Urothelium cell line (cell line): ENCODE results near the gene TSC2.
"Not testable (repeated sequence)": the region's sequence is repeated elsewhere in the genome, so short reads cannot be mapped to it uniquely, and the experiment has no call there.

Experiments
- DNase-seq: peaks from one replicate; pipeline ENCODE4 v3.0.0; 2011; ENCODE audit warnings: low spot score, mixed read lengths
- FAIRE-seq: peaks from 2 replicates; lab custom pipeline; 2011; peaks lifted over from hg19 to GRCh38; lab: Jason Lieb, UNC

The TSC2 gene

DNA sequence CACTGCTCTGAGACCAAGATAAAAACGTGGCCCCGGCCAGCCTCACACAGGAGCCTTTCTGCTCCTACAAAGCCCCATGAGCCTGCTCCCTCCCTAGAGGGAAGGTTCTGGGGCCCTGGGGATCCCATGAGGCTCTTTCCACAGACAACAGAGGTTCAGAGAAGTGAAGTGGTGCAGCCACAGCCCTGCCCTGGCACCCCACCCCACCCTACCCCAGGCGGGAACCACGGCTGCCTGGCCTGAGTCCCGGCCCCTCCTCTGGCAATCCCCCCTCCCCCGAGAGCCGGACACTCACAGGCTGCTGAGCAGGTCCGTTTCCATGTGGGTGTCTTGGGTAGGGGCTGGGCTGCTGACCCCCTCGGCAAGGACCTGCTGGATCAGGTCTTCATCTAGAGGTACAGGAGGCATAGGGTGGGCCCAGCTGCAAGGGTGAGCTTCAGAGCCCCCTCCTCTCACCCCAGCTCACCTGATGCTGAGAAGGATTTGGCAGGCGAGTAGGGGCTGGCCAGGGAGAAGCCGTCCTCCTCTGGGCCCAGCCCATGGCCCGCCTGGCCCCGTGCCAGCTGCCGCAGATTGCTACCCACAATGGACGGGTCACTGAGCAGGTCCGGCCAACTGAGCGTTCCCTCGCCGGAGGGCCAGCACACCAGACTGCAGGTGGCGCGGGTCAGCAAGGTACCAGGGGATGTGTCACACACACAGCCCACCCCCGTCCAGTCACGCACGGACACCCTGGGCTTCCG lies 49.2 kb downstream of the TSC2 start:
- no peak for FAIRE-seq

DNA sequence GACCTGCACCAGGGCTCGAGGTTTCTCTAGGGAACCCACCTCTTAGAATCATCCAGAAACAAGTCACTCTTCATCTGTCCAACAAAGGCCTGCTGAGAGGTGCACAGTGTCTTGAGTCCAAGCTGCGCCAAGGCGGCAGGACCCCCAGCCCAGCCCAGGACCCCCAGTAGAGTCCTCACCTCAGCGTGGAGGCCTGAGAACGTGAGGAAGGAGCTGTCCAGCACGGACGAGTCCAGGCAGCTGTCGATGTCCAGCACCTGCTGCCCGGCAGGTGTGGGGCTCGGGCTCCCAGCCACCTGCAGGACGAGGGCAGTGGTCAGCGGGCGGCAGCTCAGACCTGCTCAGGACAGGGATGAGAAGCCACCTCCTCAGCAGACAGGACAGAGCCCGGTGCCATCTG lies 49.9 kb downstream of the TSC2 start:
- DNase-seq, FAIRE-seq: not testable (repeated sequence)

More for the DNA sequence above, 49.2 kb downstream of the TSC2 start:
- DNase-seq = no peak

DNA sequence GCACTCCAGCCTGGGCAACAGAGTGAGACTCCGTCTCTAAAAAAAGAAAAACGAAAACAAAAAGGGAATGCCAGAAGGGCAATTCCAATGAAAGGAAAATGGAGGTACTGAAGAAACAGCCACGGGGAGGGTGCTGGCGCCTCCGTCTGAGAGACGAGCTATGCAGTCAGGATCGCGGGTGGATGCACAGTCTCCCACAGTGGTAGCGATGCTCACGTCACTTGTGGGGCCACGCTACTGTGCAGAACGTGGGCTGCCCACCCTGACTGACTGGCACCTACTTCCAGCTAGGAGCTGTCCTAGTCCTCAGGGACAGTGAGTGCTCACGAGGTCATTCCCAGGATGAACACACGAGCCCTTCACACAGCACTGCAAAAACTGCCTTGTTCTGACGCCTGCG lies 53.8 kb downstream of the TSC2 start:
- not testable (repeated sequence) for FAIRE-seq, DNase-seq

DNA sequence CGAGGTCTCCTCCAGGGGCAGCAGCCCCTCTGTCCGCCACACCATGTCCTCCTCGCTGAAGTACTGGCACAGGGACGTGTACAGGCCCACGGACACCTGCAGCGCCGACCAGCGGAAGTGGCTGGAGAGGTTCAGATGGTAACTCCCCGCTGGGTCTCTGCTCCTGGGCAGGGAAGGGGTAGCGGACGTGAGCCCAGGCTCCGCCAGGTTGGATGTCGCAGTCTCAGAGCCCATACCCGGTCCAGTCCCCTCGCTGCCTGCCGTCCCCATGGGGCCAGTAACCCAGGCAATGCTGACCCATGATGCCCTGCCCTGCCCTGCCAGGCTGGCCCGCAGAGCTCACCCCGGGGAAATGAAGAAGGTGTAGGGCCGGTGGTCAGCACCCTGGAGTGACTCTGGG lies 54.7 kb downstream of the TSC2 start:
- FAIRE-seq (no peak), DNase-seq (no peak)

DNA sequence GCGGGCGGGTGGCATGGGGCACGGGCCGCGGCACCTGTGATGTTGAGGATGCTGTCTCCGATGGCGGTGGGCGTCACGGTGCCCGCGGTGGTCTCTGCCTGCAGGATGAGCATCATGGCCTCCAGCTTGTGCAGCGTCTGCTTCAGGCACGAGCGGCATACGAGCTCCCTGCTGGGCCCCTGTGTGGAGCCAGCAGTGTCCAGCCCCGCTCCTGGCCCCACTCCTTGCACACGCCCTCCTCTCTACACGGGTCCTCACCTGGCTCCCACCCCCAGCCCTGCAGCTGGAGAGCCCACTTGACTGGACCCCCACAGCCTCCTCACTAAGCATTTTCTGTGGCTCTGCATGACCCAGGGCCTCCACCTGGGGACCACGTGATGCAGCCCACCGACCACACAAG lies 56.7 kb downstream of the TSC2 start:
- DNase-seq, FAIRE-seq: not testable (repeated sequence)

DNA sequence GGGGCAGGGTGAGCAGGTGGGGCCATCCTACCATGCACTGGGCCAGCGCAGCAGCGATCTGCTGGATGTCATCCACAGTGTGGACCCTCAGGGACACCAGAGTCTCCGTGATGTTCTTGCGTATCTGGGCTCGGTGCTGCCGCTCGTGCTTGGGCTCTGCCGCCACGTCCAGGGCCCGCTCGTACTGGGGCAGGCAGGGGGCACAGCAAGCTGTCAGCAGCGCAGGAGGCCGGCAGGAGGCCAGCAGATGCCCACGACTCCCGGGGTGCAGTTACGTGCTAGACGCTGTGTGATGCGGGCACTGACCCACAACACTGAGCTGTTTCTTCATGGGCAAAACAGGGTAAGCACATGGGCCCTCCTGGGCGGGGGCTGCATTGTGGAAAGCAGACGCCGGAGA lies 57.5 kb downstream of the TSC2 start:
- not testable (repeated sequence) for FAIRE-seq, DNase-seq

DNA sequence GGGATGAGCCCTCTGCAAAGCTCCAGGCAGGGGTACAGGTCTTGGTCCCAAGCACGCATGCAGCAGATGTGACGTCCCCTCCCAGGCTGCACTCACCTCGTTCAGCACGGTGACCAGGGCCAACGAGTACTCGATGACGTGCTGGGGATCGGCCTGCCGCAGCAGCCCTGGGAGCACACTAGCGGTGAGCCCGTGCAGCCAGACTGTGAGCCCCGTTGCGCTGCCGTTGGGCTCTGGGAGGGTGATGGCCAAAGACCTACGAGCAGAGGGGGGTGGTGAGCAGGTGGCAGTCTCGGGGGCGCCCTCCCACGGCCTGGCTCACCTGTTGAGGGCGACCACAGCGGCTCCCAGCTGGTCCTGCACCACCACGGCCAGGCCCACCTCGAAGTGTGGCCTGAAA lies 58.0 kb downstream of the TSC2 start:
- not testable (repeated sequence) for FAIRE-seq, DNase-seq

DNA sequence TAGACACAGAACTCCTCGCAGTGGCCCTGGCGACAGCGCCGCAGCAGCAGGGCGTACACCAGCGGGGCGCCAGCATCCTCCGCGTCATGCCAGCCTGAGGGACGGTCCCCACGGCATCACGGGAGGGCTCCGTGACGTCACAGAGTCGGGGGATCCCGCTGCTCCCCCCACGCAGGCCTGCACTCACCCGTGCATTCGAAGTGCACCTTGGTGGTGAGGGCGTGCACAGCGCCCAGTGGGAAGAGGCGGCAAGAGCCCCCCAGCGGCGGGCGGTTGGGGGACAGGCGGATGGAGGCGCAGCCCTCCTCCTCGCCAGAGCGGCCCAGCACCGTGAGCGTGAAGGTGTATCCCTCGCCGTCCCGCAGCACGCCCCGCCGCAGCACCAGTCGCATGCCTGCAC lies 58.4 kb downstream of the TSC2 start:
- not testable (repeated sequence) for FAIRE-seq, DNase-seq

DNA sequence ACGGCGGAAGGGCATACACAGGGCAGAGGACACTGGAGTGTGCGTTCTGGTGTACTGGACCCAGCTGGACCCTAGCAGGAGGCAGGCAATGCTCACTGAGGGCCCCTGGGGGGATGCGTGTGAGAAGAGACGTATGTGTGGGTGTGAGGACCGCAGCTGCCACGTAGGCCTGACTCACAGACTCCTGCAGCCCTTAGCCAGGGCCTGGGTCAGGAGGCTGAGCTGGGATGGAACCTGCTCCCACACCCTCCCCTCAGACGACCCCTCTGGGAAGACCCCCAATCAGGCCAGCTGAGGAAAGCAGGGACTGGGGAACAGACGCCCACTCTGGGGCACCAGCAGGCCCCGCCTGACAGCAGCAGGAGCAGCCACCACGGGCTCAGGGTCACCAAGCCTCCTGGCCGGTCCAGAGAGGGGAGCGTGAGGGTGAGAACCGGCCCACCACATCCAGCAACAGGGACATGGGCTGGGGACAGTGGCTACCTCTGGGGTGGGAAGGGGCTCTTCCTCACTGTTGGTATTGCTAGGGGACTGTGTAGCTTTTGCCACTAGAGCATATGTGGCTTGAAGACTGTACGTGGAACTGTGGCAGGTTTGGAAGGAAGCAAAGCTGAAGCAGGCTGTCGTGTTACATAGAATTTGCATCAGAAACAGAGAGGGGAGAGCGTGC lies 59.5 kb downstream of the TSC2 start:
- not testable (repeated sequence) for FAIRE-seq, DNase-seq

DNA sequence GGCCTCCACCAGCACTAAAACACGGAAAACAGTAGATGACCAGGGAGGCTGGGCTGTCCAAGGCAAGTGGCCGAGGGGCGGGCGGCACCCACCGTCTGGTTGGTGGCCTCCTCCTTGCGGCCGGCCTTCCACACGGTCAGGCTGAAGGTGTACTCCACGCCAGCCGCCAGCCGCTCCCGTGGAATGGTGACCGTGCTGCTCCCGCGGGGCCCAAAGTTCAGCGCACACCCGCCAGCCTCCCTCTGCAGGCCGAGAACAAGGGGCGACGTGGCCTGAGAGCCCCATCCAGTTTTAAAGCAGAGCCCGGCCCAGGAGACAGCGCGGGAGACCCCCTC lies 60.0 kb downstream of the TSC2 start:
- DNase-seq, FAIRE-seq: not testable (repeated sequence)

DNA sequence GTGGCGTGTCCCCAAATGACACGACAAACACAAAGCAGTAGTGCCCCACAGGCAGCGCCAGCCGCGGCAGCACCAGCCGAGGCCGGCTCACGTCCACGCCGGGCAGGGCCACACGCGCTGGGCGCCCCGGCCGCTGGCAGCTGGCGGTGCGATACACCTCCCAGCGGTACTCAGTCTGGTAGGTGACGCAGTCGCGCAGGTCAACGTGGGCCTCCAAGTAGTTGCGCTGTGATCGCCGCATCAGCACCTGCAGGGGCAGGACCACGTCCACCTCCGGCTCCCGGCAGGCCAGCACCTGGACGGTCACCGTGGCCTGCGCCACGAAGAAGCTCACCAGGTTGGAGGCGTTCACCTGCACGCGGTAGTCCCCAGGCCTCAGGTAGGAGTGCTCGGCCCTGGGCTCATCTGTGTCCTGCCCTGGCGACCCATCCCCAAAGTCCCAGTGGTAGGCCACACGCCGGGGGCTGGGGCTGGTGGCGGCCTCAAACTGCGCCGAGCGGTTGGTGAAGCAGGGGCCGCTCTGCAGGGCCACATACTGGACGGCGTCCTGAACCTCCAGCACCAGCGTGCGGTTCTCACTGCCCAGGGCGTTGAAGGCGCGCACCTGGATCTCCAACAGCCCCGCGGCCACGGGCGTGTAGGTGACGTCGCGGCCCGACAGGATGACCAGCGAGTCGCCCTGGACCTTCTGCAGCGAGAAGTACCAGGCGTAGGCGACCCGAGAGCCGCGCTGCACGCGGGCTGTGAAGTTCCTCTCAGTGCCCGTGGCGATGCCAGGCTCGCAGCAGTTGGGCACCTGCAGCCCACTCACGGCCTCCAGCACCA lies 60.9 kb downstream of the TSC2 start:
- DNase-seq, FAIRE-seq: not testable (repeated sequence)

DNA sequence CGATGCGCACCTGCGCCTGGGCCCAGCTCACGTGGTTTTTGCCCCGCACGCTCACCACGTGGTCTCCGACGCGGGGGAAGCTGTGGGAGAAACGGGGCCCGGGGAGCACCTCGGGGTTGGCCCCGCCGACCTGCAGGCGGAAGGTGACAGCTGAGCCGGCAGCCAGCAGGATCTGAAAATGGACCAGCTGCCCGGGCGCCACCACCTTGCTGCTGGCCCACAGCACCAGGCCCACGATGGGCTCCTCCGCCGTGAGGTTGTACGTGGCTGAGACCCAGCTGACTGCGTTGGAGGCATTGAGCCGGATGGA lies 61.4 kb downstream of the TSC2 start:
- not testable (repeated sequence) for FAIRE-seq, DNase-seq

DNA sequence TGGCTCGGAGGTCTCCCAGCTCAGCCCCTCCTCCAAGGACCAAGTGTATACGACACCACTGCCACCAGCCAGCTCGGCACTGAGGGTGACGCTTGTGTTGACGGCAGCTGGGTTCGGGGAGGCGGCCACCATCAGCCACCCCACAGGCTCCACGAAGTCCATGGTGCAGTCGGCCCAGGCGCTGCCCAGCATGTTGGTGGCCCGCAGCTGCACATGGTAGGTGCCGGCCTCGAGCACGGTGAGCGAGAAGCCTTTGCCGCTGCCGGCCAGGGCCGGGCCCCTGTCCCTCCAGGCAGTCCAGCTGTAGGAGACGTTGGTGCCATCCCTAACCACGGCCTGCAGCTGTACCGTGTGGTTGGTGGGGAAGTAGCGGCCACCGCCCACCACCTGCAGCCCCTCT lies 62.1 kb downstream of the TSC2 start:
- not testable (repeated sequence) for FAIRE-seq, DNase-seq

DNA sequence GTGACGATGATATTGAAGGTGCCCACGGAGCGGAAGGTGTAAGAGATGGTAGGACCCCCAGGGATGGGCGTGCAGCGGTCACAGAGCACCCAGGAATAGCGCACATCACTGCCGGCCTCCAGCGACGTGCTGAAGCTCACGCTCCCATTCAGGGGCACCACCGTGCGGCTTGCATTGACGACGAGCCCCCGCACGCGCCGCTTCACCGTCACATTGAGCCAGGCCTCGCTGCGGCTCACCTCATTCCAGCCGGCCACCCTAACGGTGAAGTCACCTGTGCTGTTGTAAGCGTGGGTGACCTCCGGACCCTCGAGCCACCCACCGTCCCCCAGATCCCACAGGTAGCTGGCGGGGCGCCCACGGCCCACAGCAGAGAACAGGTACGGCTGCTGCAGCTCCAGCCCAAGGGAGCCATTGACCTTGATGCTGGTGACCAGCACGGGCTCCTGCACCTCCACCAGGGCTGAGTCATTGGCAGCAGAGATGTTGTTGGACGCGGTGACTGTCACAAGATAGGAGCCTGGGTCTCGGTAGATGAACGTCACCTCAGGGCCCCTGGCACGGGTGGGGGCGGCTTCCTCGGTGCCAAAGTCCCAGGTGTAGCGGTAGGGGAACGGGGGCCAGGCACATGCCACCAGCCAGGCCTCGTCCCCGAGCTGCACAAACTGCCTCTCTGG lies 62.7 kb downstream of the TSC2 start:
- not testable (repeated sequence) for FAIRE-seq

DNA sequence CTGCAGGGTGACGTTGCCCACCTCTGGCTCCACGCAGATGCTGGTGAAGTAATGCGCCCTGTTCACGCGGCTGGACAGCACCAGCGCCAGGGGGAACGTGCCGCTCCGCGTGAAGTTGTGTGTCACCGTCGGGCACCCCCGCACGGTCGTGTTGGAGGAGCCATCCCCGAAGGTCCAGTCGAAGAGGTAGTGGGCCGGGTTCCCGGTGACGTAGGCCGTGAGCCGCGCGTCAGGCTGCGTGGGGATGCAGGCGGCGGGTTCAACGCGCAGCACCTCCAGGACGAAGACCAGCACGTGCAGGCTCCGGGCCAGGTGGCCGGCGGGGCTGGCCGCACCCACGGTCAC lies 63.2 kb downstream of the TSC2 start:
- not testable (repeated sequence) for DNase-seq, FAIRE-seq

More for the DNA sequence above, 62.7 kb downstream of the TSC2 start:
- not testable (repeated sequence) for DNase-seq

DNA sequence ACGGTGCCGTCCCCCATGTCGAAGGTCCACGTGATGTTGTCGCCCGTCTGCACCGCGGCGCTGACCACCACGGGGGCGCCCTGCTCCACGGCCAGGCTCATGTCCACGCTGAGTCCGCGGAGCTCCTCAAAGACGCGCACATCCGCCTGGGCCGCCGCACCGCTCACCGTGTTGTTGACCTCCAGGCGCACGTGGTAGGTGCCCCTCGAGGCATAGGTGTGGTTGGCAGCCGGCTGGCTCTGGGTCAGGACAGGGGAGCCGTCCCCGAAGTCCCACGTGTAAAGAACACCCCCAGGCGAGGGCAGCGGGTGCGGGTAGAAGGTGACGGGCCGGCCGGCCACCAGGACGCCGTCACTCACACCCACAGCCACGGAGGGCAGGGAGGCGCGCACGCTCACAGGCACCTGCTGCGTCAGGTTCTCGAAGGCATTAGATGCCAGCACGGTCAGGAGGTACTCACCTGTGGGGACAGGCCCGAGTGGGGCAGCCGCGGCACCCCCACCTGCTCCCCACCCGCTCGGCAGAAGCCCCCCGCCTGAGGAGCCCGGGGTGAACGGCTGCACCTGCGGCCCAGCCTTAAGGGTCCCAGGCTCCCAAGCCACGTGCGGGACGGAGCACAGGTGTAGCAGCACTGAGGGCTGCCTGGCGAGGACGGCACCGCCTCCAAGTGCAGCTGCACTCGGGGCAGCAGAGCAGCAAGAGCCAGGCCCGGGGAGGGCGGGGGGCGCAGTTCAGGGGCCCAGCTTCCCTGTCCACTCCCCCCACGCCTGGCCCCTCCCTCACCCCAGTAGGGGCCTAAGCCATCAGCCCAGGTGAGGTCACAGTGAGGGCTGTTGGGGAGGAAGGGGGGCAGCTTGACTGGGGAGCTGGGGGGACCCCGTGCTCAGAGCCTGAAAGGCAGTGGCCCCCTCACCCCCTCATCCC lies 63.9 kb downstream of the TSC2 start:
- FAIRE-seq = not testable (repeated sequence)

DNA sequence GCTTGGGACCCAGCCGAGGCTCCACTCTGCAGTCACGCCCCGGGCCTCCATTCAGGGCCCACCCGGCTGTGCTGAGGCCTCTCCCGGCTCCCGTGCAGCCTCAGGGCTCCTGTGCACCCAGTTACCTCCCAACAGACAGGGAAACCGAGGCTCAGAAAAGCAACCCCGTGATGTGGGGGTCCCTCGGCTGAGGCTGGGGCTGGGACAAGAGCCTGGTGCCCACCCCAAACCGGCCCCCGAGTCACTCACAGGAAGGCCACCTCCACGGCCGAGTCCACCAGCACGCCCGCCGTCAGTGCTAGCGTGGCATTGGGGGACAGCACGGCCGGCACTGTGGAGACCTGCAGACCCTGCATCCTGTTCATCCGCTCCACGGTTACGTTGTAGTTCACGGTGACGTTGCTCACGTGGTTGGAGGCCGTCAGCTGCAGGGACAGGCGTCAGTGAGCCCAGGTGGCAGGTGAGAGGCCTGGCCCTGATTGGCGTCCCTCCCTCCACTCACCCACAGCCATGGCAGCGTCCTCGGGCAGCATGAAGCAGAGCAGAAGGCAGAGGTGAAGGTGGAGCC lies 64.8 kb downstream of the TSC2 start:
- DNase-seq, FAIRE-seq: not testable (repeated sequence)

More for the DNA sequence above, 63.9 kb downstream of the TSC2 start:
- DNase-seq = not testable (repeated sequence)

DNA sequence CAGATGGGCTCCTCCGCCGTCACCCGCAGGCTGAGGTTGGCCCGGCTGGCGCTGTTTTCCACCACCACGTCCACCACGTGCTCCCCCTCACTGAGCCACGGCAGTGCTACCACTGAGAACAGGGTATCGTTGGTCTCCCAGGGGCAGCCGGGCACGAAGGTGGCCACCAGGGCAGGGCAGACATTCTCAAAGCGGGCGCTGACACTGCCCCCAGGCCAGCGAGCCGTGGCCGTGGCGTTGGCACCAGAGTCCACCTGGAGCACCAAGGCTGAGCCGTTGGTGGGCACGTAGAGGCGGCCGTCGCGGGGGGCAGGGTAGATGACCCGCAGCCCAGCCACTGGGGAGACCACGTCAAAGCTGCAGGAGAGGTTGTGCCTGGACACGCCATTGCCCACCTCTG lies 66.4 kb downstream of the TSC2 start:
- not testable (repeated sequence) for DNase-seq, FAIRE-seq

DNA sequence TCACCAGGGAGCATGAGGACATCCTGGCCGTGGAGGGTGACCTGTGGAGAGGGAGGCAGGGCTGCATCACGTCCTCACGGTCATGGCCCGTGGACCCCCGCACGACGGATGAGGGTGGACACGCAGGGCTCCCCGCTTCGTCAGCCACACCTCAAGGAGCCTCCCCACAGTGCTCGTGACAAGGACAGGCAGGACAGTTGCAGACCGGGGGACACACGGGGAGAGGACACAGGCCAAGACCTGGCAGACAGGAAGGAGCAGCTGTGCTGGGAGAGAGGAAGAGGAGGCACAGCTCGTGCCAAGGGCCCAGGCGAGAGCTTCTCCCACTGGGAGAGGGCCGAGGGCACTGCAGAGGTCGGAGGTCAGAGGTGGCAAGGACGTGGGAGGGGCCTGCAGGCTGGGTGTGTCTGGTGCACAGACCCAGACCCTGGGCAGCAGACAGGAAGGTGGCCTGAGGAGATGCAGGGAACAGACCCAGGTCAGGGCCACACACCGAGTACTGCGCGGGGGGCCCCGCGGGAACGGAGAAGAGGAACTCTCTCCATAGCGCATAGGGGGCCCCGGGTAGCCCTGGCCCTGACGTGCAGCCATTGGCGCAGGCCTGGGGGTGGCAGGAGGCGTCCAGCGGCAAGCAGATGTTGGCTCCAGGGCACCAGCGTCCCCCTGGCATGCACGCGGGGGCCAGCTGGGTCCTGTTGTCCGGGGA lies 67.3 kb downstream of the TSC2 start:
- DNase-seq, FAIRE-seq: not testable (repeated sequence)
